HEK293 (cell line): ENCODE measurements around the gene TRNP1.
A peak's percentile ranks its signal among the peaks of the same experiment; 100 is the strongest.

Source experiments
- BCL11A ChIP-seq: fragments of 450-650 bp; formaldehyde crosslinking; IDR thresholded peaks from 2 replicates; pipeline ENCODE4 v1.5.1; 2016; ENCODE audit warnings: low read depth, missing biosample characterization, missing genetic modification characterization
- BCL11B ChIP-seq: fragments of 450-650 bp; formaldehyde crosslinking; IDR thresholded peaks from 2 replicates; pipeline ENCODE4 v1.5.1; 2016; ENCODE audit warnings: low read depth, missing biosample characterization, missing genetic modification characterization
- BCL6B ChIP-seq: fragments of 450-650 bp; formaldehyde crosslinking; IDR thresholded peaks from 2 replicates; pipeline ENCODE4 v1.5.1; 2017; ENCODE audit warnings: missing biosample characterization, missing genetic modification characterization
- CTCF ChIP-seq: fragments of 450-650 bp; formaldehyde crosslinking; IDR thresholded peaks from 2 replicates; pipeline ENCODE4 v1.5.1; 2016; ENCODE audit warnings: missing biosample characterization, missing genetic modification characterization
- ELK4 ChIP-seq: IDR thresholded peaks from 2 replicates; pipeline ENCODE4 v1.6.1; 2011; ENCODE audit warnings: mild to moderate bottlenecking, low read depth, low read length, borderline replicate concordance
- FEZF1 ChIP-seq: fragments of 450-650 bp; formaldehyde crosslinking; IDR thresholded peaks from 2 replicates; pipeline ENCODE4 v1.5.1; 2016; ENCODE audit warnings: missing biosample characterization, missing genetic modification characterization
- KLF1 ChIP-seq: fragments of 450-650 bp; formaldehyde crosslinking; IDR thresholded peaks from 2 replicates; pipeline ENCODE4 v1.5.1; 2016; ENCODE audit warnings: missing biosample characterization, missing genetic modification characterization
- KLF16 ChIP-seq: fragments of 450-650 bp; formaldehyde crosslinking; IDR thresholded peaks from 2 replicates; pipeline ENCODE4 v1.5.1; 2017; ENCODE audit warnings: missing biosample characterization, missing genetic modification characterization
- KLF7 ChIP-seq: fragments of 450-650 bp; formaldehyde crosslinking; IDR thresholded peaks from 2 replicates; pipeline ENCODE4 v1.5.1; 2016; ENCODE audit warnings: missing biosample characterization, missing genetic modification characterization, borderline replicate concordance
- KLF9 ChIP-seq: fragments of 450-650 bp; formaldehyde crosslinking; IDR thresholded peaks from 2 replicates; pipeline ENCODE4 v1.5.1; 2016; ENCODE audit warnings: missing biosample characterization, missing genetic modification characterization, low read depth
- MEIS1 ChIP-seq: sonication (generic); formaldehyde crosslinking; IDR thresholded peaks from 2 replicates; pipeline ENCODE4 v1.8.1; 2022; ENCODE audit warnings: missing genetic modification reagents, mild to moderate bottlenecking, borderline replicate concordance
- RBAK ChIP-seq: fragments of 450-650 bp; formaldehyde crosslinking; IDR thresholded peaks from 2 replicates; pipeline ENCODE4 v1.5.1; 2016; ENCODE audit warnings: missing biosample characterization, missing genetic modification characterization
- REPIN1 ChIP-seq: fragments of 450-650 bp; formaldehyde crosslinking; IDR thresholded peaks from 2 replicates; pipeline ENCODE4 v1.5.1; 2017; ENCODE audit warnings: missing biosample characterization, missing genetic modification characterization, low read depth
- REST ChIP-seq: fragments of 450-650 bp; formaldehyde crosslinking; IDR thresholded peaks from 2 replicates; pipeline ENCODE4 v1.5.1; 2016; ENCODE audit warnings: missing biosample characterization, missing genetic modification characterization
- ZBTB20 ChIP-seq: fragments of 450-650 bp; formaldehyde crosslinking; IDR thresholded peaks from 2 replicates; pipeline ENCODE4 v1.5.1; 2016; ENCODE audit warnings: missing biosample characterization, missing genetic modification characterization
- ZIC2 ChIP-seq: fragments of 450-650 bp; formaldehyde crosslinking; IDR thresholded peaks from 2 replicates; pipeline ENCODE4 v1.5.1; 2016; ENCODE audit warnings: missing biosample characterization, missing genetic modification characterization
- ZNF10 ChIP-seq: fragments of 450-650 bp; formaldehyde crosslinking; IDR thresholded peaks from 2 replicates; pipeline ENCODE4 v1.5.1; 2017; ENCODE audit warnings: missing biosample characterization, missing genetic modification characterization
- ZNF112 ChIP-seq: fragments of 450-650 bp; formaldehyde crosslinking; IDR thresholded peaks from 2 replicates; pipeline ENCODE4 v1.5.0; 2017; ENCODE audit warnings: missing biosample characterization, missing genetic modification characterization
- ZNF146 ChIP-seq: fragments of 450-650 bp; formaldehyde crosslinking; IDR thresholded peaks from 2 replicates; pipeline ENCODE4 v1.5.1; 2016; ENCODE audit warnings: missing biosample characterization, missing genetic modification characterization
- ZNF211 ChIP-seq: fragments of 450-650 bp; formaldehyde crosslinking; IDR thresholded peaks from 2 replicates; pipeline ENCODE4 v1.5.1; 2016; ENCODE audit warnings: low read depth, missing biosample characterization, missing genetic modification characterization
- ZNF292 ChIP-seq: fragments of 450-650 bp; formaldehyde crosslinking; IDR thresholded peaks from 2 replicates; pipeline ENCODE4 v1.5.1; 2016; ENCODE audit warnings: low read depth, missing biosample characterization, missing genetic modification characterization, borderline replicate concordance
- ZNF350 ChIP-seq: fragments of 450-650 bp; formaldehyde crosslinking; IDR thresholded peaks from 2 replicates; pipeline ENCODE4 v1.5.0; 2017; ENCODE audit warnings: missing biosample characterization, mild to moderate bottlenecking, missing genetic modification characterization
- ZNF404 ChIP-seq: fragments of 450-650 bp; formaldehyde crosslinking; IDR thresholded peaks from 2 replicates; pipeline ENCODE4 v1.5.1; 2017; ENCODE audit warnings: missing biosample characterization, missing genetic modification characterization
- ZNF560 ChIP-seq: fragments of 450-650 bp; formaldehyde crosslinking; IDR thresholded peaks from 2 replicates; pipeline ENCODE4 v1.5.1; 2017; ENCODE audit warnings: missing biosample characterization, missing genetic modification characterization, borderline replicate concordance
- ZNF561 ChIP-seq: fragments of 450-650 bp; IDR thresholded peaks from 2 replicates; pipeline ENCODE4 v1.5.1; 2018; ENCODE audit warnings: missing biosample characterization, missing genetic modification characterization, borderline replicate concordance
- ZNF624 ChIP-seq: fragments of 450-650 bp; formaldehyde crosslinking; IDR thresholded peaks from 2 replicates; pipeline ENCODE4 v1.5.1; 2017; ENCODE audit warnings: missing biosample characterization, missing genetic modification characterization
- ZNF692 ChIP-seq: fragments of 450-650 bp; formaldehyde crosslinking; IDR thresholded peaks from 2 replicates; pipeline ENCODE4 v1.5.1; 2016; ENCODE audit warnings: missing biosample characterization, missing genetic modification characterization
- ZNF704 ChIP-seq: fragments of 450-650 bp; formaldehyde crosslinking; IDR thresholded peaks from 2 replicates; pipeline ENCODE4 v1.5.1; 2016; ENCODE audit warnings: missing biosample characterization, missing genetic modification characterization
- ZNF747 ChIP-seq: fragments of 450-650 bp; formaldehyde crosslinking; IDR thresholded peaks from 2 replicates; pipeline ENCODE4 v1.5.1; 2016; ENCODE audit warnings: missing biosample characterization, missing genetic modification characterization
- ZNF791 ChIP-seq: fragments of 450-650 bp; formaldehyde crosslinking; IDR thresholded peaks from 2 replicates; pipeline ENCODE4 v1.5.1; 2016; ENCODE audit warnings: missing biosample characterization, missing genetic modification characterization

TRNP1 gene

GRCh38 chr1:26993237-26994019 lies at the start of gene TRNP1 (continued):
- TF ChIP-seq FEZF1 (no peak), RBAK (tag by site-specific recombination) (no peak), ZNF112 (tag by site-specific recombination) (no peak), MEIS1 (CRISPR knock-in tag) (no peak), ZNF747 (no peak), ZNF704 (tag by site-specific recombination) (no peak), KLF1 (peak; percentile 35; the same call in 1 of the 2 replicates), ZIC2 (tag by site-specific recombination) (peak; percentile 20; the same call in 1 of the 2 replicates), REST (tag by site-specific recombination) (no peak), ZBTB20 (tag by site-specific recombination) (peak; percentile 53), ZNF211 (tag by site-specific recombination) (no peak), ZNF350 (tag by site-specific recombination) (no peak), ZNF791 (no peak), ZNF146 (tag by site-specific recombination) (no peak), KLF7 (tag by site-specific recombination) (no peak), REPIN1 (tag by site-specific recombination) (no peak), ZNF404 (tag by site-specific recombination) (no peak), KLF16 (tag by site-specific recombination) (peak; percentile 23; the same call in 1 of the 2 replicates), ZNF560 (tag by site-specific recombination) (no peak), ELK4 (no peak), BCL11B (tag by site-specific recombination) (peak; percentile 35; the same call in 1 of the 2 replicates), ZNF10 (no peak), ZNF624 (no peak), BCL11A (tag by site-specific recombination) (peak; percentile 47; the same call in 1 of the 2 replicates), BCL6B (tag by site-specific recombination) (no peak), CTCF (tag by site-specific recombination) (peak; percentile 42; the same call in 1 of the 2 replicates), ZNF561 (tag by site-specific recombination) (no peak), ZNF292 (tag by site-specific recombination) (no peak), KLF9 (tag by site-specific recombination) (peak; percentile 62), ZNF692 (tag by site-specific recombination) (peak; percentile 57; the same call in 1 of the 2 replicates)
